HepG2 (cell line): ENCODE data around the gene MIF4GD. TPM values are rescaled to one million over a fixed set of nuclear protein-coding genes. Genes with fewer than 3 reads are reported as not detected.
A peak's percentile ranks its signal among the peaks of the same experiment; 100 is the strongest.

Source experiments
- AKAP8 ChIP-seq: sonication (generic); formaldehyde crosslinking; IDR thresholded peaks from 2 replicates; pipeline ENCODE4 v1.5.1; 2020; ENCODE audit warnings: mild to moderate bottlenecking, missing genetic modification reagents
- ATRX ChIP-seq: sonication (generic); formaldehyde crosslinking; IDR thresholded peaks from 2 replicates; pipeline ENCODE4 v1.4.0; 2020; ENCODE audit warnings: missing genetic modification reagents, borderline replicate concordance
- ERF ChIP-seq: IDR thresholded peaks from 2 replicates; pipeline ENCODE4 v1.6.1; 2018; ENCODE audit warnings: missing biosample characterization, missing genetic modification reagents
- ETV5 ChIP-seq: IDR thresholded peaks from 2 replicates; pipeline ENCODE4 v1.6.1; 2018; ENCODE audit warnings: missing biosample characterization, missing genetic modification reagents, inconsistent platforms, borderline replicate concordance
- GATA4 ChIP-seq: sonication (generic); IDR thresholded peaks from 2 replicates; pipeline ENCODE4 v1.6.1; 2016; ENCODE audit warnings: antibody characterized with exemption, low read depth, borderline replicate concordance
- NCOA1 ChIP-seq: sonication (generic); formaldehyde crosslinking; IDR thresholded peaks from 2 replicates; pipeline ENCODE4 v1.9.0; 2021; ENCODE audit warnings: missing genetic modification reagents
- POLR2AphosphoS2 ChIP-seq: IDR thresholded peaks from 2 replicates; pipeline ENCODE4 v1.6.1; 2011; ENCODE audit warnings: low read depth, low read length, improper control_type of control experiment
- TMF1 ChIP-seq: sonication (generic); formaldehyde crosslinking; IDR thresholded peaks from 2 replicates; pipeline ENCODE4 v1.8.1; 2022; ENCODE audit warnings: low read depth, missing genetic modification reagents
- ZFP1 ChIP-seq: IDR thresholded peaks from 2 replicates; pipeline ENCODE4 v1.6.1; 2016
- ZNF256 ChIP-seq: sonication (generic); formaldehyde crosslinking; conservative IDR thresholded peaks from 2 replicates; pipeline ENCODE4 v1.4.0; 2020; ENCODE audit warnings: missing genetic modification reagents
- ZNF367 ChIP-seq: sonication (generic); formaldehyde crosslinking; IDR thresholded peaks from 2 replicates; pipeline ENCODE4 v1.4.0; 2020; ENCODE audit warnings: missing genetic modification reagents, borderline replicate concordance
- ZNF562 ChIP-seq: sonication (generic); formaldehyde crosslinking; IDR thresholded peaks from 2 replicates; pipeline ENCODE4 v1.8.0; 2022; ENCODE audit warnings: missing genetic modification reagents, borderline replicate concordance
- ZNF703 ChIP-seq: sonication (generic); formaldehyde crosslinking; IDR thresholded peaks from 2 replicates; pipeline ENCODE4 v1.5.1; 2020; ENCODE audit warnings: missing genetic modification reagents, mild to moderate bottlenecking, moderate library complexity, borderline replicate concordance
- ZZZ3 ChIP-seq: sonication (generic); formaldehyde crosslinking; IDR thresholded peaks from 2 replicates; pipeline ENCODE4 v1.4.0; 2020; ENCODE audit warnings: missing genetic modification reagents, mild to moderate bottlenecking, borderline replicate concordance
- polyA plus RNA-seq, 8 experiments: library from polyadenylated mRNA; depleted of rRNA in 3 of 8; stranded (reverse) in 7 of 8; unstranded in 1 of 8; fragments of >200 nt; fragmentation: Illumina TruSeq in 4 of 8; extraction: Trizol in 4 of 8; gene quantifications; 2 replicates each; pipeline versions ENCODE4 v1.2.1 to v1.2.3, GENCODE V29; 2011 to 2016; ENCODE audit warnings: low read depth in 4 of 8, missing spikeins in 1 of 8, mixed read lengths in 1 of 8; ENCODE audit not compliant: insufficient read depth in 1 of 8
- total RNA-seq, 5 experiments: library from RNA; depleted of rRNA; stranded (reverse); fragments of >200 nt; fragmentation: Illumina TruSeq; extraction: Trizol; gene quantifications; 2 replicates each; pipeline ENCODE4 v1.2.3, GENCODE V29; 2016; ENCODE audit warnings: low read depth in 1 of 5
- TF ChIP-seq, protein P1 (sequence below): sonication (generic); formaldehyde crosslinking; IDR thresholded peaks from 2 replicates; pipeline ENCODE4 v1.4.0; 2020; ENCODE audit warnings: missing genetic modification reagents, borderline replicate concordance
- TF ChIP-seq, protein P2 (sequence below): sonication (generic); formaldehyde crosslinking; IDR thresholded peaks from 2 replicates; pipeline ENCODE4 v1.4.0; 2020; ENCODE audit warnings: missing genetic modification reagents, mild to moderate bottlenecking, borderline replicate concordance
- TF ChIP-seq, protein P3 (sequence below): sonication (generic); formaldehyde crosslinking; conservative IDR thresholded peaks from 2 replicates; pipeline ENCODE4 v1.4.0; 2020; ENCODE audit warnings: mild to moderate bottlenecking, missing genetic modification reagents, moderate library complexity

The MIF4GD gene
- total and polyA plus RNA-seq, 2 of the 13 experiments (the other 11 are each of a cell fraction or from before 2014, with no cell fraction given) = 14.0 to 28.0 TPM

DNA sequence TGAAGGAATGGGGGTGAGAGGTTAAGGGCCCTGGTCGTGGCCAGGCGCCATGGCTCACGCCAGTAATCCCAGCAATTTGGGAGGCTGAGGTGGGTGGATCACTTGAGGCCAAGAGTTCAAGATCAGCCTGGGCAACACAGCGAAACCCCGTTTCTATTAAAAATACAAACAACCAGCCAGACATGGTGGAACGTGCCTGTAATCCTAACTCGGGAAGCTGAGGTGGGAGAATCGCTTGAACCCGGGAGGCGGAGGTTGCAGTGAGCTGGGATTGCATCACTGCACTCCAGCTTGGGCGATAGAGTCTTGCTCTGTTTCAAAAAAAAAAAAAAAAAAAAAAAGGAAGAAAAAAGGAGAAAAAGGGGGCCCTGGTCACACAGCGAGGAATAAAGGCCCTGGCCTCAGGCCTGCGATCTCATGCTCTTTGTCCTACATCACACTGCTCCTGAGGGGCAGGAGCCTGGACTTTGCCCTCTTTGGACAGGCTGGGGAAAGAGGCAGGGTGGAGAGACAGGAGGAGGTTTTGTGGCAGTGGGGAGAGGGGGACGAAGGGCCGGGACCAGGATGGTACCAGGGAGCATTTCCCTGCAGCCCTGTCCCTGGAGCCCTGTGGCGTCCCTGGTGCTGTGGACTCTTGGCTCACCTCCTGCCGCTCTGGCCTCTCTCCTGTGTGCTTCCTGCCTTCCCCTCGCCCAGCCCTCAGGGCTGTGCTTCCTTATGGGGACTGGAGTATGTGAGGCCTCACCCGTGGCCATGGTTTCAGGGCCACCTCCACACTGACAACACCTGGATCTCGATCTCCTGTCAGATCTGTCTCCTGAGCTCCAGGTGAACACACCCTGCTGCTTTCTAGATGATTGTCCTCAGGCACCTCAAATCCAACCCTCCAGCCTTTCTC, 38.0 kb upstream of the MIF4GD start (continued):
- TF ChIP-seq, protein P1, sequence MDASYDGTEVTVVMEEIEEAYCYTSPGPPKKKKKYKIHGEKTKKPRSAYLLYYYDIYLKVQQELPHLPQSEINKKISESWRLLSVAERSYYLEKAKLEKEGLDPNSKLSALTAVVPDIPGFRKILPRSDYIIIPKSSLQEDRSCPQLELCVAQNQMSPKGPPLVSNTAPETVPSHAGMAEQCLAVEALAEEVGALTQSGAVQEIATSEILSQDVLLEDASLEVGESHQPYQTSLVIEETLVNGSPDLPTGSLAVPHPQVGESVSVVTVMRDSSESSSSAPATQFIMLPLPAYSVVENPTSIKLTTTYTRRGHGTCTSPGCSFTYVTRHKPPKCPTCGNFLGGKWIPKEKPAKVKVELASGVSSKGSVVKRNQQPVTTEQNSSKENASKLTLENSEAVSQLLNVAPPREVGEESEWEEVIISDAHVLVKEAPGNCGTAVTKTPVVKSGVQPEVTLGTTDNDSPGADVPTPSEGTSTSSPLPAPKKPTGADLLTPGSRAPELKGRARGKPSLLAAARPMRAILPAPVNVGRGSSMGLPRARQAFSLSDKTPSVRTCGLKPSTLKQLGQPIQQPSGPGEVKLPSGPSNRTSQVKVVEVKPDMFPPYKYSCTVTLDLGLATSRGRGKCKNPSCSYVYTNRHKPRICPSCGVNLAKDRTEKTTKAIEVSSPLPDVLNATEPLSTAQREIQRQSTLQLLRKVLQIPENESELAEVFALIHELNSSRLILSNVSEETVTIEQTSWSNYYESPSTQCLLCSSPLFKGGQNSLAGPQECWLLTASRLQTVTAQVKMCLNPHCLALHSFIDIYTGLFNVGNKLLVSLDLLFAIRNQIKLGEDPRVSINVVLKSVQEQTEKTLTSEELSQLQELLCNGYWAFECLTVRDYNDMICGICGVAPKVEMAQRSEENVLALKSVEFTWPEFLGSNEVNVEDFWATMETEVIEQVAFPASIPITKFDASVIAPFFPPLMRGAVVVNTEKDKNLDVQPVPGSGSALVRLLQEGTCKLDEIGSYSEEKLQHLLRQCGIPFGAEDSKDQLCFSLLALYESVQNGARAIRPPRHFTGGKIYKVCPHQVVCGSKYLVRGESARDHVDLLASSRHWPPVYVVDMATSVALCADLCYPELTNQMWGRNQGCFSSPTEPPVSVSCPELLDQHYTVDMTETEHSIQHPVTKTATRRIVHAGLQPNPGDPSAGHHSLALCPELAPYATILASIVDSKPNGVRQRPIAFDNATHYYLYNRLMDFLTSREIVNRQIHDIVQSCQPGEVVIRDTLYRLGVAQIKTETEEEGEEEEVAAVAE (CRISPR knock-in tag) = peak; percentile 88
- peak; percentile 83; the same call in 1 of the 2 replicates for TF ChIP-seq ZZZ3 (CRISPR knock-in tag)
- TF ChIP-seq ATRX (CRISPR knock-in tag) = no peak
- TF ChIP-seq ZNF367 = no peak
- TF ChIP-seq ZNF562 = no peak
- TF ChIP-seq ERF (CRISPR knock-in tag) = peak; percentile 68; the same call in 1 of the 2 replicates
- TF ChIP-seq ZNF703 = no peak
- no peak; the same call in 1 of the 2 replicates for TF ChIP-seq ZFP1
- no peak for TF ChIP-seq NCOA1 (CRISPR knock-in tag)
- TF ChIP-seq TMF1 = peak; percentile 67; the same call in 1 of the 2 replicates
- TF ChIP-seq POLR2AphosphoS2 = peak; percentile 64; the same call in 1 of the 2 replicates
- TF ChIP-seq ETV5 = peak; percentile 57; the same call in 1 of the 2 replicates
- TF ChIP-seq, protein P2, sequence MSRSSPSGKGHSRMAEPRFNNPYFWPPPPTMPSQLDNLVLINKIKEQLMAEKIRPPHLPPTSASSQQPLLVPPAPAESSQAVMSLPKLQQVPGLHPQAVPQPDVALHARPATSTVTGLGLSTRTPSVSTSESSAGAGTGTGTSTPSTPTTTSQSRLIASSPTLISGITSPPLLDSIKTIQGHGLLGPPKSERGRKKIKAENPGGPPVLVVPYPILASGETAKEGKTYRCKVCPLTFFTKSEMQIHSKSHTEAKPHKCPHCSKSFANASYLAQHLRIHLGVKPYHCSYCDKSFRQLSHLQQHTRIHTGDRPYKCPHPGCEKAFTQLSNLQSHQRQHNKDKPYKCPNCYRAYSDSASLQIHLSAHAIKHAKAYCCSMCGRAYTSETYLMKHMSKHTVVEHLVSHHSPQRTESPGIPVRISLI (CRISPR knock-in tag) = peak; percentile 91
- no peak for TF ChIP-seq AKAP8 (CRISPR knock-in tag)
- no peak; the same call in 1 of the 2 replicates for TF ChIP-seq GATA4
- no peak for TF ChIP-seq ZNF256 (CRISPR knock-in tag)
- TF ChIP-seq, protein P3, sequence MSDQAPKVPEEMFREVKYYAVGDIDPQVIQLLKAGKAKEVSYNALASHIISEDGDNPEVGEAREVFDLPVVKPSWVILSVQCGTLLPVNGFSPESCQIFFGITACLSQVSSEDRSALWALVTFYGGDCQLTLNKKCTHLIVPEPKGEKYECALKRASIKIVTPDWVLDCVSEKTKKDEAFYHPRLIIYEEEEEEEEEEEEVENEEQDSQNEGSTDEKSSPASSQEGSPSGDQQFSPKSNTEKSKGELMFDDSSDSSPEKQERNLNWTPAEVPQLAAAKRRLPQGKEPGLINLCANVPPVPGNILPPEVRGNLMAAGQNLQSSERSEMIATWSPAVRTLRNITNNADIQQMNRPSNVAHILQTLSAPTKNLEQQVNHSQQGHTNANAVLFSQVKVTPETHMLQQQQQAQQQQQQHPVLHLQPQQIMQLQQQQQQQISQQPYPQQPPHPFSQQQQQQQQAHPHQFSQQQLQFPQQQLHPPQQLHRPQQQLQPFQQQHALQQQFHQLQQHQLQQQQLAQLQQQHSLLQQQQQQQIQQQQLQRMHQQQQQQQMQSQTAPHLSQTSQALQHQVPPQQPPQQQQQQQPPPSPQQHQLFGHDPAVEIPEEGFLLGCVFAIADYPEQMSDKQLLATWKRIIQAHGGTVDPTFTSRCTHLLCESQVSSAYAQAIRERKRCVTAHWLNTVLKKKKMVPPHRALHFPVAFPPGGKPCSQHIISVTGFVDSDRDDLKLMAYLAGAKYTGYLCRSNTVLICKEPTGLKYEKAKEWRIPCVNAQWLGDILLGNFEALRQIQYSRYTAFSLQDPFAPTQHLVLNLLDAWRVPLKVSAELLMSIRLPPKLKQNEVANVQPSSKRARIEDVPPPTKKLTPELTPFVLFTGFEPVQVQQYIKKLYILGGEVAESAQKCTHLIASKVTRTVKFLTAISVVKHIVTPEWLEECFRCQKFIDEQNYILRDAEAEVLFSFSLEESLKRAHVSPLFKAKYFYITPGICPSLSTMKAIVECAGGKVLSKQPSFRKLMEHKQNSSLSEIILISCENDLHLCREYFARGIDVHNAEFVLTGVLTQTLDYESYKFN (CRISPR knock-in tag) = peak; percentile 96
